NCI-H774 (cell line): ENCODE measurements around the gene LRRC25.
A peak's percentile ranks its signal among the peaks of the same experiment; 100 is the strongest.
"Not testable (repeated sequence)": the region's sequence is repeated elsewhere in the genome, so short reads cannot be mapped to it uniquely, and the experiment has no call there.

Experiments
- DNase-seq: peaks from one replicate; lab custom pipeline; 2025; lab: John Stamatoyannopoulos, UW

LRRC25 gene

GRCh38 chr19:18379803-18380747 is 17.3 kb downstream of the LRRC25 start:
- DNase-seq, result peak; percentile 75

GRCh38 chr19:18377026-18377425 is 20.4 kb downstream of the LRRC25 start:
- DNase-seq, result peak; percentile 82

DNA sequence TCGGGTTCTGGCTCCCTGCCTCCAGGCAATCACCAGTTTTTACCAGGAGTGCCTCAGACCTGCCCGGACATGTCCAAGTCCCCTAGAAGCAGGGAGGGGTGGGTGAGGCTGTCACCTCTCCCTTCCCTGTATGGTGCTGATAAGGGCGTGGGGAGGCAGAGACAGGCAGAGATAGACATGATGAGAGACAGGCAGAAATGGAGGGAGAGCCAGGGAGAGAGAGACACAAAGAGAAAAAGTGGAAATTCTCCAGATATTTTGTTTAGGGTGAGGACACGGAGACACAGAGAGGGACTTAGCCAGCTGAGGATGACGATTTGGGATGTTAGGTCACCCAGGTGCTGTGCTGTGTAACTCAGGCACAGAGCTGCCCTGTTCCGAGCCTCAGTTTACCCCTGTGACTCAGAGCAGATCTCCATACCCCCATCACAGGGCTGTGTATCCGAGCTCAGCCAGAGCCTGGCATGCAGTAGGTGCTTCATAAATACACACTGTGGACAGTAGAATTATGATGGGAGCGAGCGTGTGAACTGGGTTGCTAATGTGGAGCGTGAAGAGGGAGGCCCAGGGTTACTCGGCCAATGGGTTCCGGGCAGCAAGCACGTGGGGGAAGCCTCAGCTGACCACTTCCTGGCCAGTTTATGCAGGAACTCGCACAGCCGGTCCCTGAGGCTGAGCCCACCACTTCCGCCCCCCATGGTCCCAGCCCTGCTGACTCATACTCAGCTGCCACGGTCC is 23.4 kb downstream of the LRRC25 start:
- peak; percentile 19 for DNase-seq

DNA sequence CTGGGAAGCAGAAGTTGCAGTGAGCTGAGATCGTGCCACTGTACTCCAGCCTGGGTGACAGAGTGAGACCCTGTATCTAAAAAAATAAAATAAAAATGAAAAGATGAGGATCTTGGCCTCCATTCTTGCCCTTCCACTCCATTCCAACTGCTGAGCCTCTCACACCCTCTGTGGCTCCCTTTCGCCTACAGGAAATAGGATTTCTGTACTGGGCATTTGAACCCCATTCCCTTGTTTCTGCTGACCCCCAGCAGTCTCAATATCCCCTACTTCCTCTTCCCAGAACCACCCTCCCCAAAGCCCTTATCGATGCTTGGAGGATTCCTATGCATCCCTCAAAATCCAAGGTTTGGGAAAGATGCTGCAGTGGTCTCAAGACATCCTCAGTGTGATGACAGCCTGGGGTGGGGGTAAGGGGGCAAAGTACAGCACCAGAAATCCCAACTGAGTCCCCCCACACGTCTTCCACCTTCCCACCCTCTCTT is 24.0 kb downstream of the LRRC25 start:
- no peak for DNase-seq

GRCh38 chr19:18368504-18369222 is 28.8 kb downstream of the LRRC25 start:
- no peak for DNase-seq

DNA sequence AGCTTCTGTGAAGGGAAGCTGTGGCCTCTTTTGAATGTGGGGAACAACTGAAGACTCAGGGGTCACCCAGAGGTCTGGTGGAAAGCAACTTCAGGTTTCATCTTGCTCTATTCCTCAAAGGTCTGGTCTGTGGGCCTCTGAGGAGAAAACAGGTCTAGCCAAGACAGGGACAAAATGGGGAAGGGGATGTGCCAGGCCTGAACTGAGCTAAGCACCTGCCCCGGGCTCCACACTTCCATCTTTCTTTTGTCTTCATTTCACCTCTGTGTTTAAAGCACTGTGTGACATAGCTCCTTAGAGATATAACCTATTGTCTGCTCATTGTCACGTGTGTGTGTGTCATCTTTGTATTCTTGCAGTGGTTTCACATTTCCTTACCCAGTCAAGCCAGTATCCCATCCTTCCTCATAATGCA is 31.4 kb downstream of the LRRC25 start:
- no peak for DNase-seq

DNA sequence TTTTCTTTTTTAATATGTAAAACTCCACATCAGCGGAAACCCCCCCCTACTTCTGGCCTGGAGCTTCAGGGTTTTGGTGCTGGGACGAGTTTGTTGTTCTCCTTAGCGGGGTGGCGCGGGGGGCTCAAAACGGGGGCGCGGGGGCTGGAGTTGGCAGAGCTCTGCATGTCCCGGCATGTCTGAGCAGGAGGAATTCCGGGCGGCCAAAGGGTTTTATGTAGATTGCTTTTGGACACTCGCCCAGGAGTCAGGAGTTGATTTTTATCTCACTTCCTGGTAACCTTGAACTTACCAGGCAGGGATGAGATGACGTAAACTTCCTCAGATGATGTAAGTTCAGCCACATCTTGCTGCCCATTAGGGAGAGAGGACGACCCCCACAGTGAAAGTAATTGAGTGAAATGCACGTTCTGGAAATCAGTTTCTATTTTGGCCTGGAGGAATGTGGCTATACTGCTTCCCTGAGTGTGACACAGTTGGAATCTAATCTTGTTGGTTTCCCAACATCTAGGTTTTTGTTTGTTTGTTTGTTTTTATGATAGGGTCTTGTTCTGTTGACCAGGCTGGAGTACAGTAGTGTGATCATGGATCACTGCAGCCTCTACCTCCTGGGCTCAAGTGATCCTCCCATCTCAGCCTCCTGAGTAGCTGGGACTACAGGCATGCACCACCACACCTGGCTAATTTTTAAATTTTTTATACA is 32.4 kb downstream of the LRRC25 start:
- peak; percentile 67 for DNase-seq

- DNase-seq, result not testable (repeated sequence)
Observed at GRCh38 chr19:18364277-18364825, 33.1 kb downstream of the LRRC25 start.

DNA sequence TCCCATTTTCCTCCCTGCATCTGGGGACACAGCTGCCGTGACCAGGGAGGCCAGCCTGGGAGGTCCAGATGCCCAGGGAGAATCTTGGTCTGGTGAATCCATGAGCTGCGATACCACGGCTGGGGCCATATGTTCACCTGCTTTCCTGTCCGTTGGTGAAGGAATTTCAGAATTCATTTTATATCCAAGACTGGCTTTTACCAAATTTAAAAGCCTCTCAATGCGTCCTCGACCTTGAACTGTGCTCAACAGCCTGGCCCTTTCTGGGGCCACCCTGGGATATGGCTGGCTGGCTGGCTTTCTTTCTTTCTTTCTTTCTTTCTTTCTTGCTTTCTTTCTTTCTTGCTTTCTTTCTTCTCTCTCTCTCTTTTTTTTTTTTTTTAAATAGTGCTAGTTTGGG is 33.6 kb downstream of the LRRC25 start:
- DNase-seq, result no peak

DNA sequence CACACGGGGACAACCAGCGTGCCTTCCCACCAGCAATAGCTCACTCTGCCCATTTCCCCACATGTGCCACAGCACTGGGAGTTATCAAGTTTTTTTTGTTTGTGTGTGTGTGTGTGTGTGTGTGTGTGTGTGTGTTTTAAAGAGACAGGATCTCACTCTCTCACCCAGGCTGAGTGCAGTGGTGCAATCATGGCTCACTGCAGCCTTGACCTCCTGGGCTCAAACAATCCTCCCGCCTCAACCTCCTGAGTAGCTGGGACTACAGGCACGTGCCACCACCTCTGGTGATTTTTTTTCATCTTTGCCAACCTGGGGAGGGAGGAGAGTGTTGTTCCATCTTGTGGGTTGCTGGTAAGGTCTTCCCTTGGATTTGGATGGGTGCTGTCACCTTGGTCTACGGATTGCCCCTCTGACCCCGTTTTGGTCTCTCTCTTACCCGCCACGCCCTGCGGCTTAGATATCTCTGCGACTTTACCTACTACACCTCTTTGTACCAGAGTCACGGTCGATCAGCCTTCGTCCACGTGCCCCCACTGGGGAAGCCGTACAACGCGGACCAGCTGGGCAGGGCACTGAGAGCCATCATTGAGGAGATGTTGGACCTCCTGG is 34.4 kb downstream of the LRRC25 start:
- DNase-seq, result no peak

- DNase-seq, result no peak
Observed at GRCh38 chr19:18361646-18362045, 35.8 kb downstream of the LRRC25 start.

GRCh38 chr19:18357041-18357440 is 40.4 kb downstream of the LRRC25 start:
- no peak for DNase-seq

DNA sequence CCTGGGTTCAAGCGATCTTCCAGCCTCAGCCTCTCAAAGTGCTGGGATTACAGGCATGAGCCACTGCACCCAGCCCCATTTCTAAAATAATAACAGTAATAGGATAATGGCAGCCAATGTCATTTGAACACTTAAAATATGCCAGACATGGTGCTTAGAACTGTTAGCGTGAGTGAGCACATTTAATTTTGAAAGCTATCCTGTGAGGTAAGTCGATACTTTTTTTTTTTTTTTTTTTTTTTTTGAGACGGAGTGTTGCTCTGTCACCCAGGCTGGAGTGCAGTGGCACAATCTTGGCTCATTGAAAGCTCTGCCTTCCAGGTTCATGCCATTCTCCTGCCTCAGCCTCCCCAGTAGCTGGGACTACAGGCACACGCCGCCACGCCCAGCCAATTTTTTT is 42.7 kb downstream of the LRRC25 start:
- not testable (repeated sequence) for DNase-seq

DNA sequence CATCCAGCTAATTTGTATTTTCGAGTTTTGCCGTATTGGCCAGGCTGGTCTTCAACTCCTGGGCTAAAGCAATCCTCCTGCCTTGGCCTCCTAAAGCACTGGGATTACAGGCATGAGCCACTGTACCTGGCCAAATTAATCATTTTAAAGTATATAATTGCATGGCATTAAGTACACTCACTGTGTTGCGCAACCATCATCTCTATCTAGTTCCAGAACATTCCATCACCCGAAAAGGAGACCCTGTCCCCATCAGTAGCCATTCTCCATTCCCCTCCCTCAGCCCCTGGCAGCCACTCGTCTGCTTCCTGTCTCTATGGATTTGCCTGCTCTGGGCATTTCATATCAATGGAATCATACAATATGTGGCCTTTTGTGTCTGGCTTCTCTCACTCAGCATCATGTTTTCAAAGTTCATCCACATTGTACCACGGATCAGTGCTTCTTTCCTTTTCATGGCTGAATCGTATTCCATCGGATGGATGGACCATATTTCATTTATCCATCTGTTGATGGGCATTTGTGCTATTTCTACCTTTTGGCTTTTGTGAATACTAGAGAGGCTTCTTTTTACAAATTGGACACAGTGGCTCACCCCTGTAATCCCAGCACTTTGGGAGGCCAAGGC is 43.9 kb downstream of the LRRC25 start:
- no peak for DNase-seq

GRCh38 chr19:18351544-18351943 is 45.9 kb downstream of the LRRC25 start:
- no peak for DNase-seq

DNA sequence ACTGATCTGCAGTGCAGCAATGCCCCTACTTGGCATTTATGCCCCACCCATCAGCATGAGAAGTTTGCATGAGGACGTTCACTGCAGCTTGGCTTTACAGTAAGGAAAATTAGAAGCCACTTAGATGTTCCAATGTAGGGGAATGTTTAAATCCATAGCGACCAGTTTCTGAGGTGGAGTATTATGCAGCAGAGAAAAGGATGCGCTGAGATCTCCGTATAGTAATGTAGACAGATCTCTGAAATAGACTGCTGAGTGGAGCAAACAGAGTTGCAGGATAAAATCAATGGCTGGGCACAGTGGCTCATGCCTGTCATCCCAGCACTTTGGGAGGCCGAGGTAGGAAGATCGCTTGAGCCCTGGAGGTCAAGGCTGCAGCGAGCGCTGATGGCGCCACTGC is 46.9 kb downstream of the LRRC25 start:
- DNase-seq, result no peak

- DNase-seq, result peak; percentile 28
Observed at GRCh38 chr19:18349524-18350128, 47.8 kb downstream of the LRRC25 start.

DNA sequence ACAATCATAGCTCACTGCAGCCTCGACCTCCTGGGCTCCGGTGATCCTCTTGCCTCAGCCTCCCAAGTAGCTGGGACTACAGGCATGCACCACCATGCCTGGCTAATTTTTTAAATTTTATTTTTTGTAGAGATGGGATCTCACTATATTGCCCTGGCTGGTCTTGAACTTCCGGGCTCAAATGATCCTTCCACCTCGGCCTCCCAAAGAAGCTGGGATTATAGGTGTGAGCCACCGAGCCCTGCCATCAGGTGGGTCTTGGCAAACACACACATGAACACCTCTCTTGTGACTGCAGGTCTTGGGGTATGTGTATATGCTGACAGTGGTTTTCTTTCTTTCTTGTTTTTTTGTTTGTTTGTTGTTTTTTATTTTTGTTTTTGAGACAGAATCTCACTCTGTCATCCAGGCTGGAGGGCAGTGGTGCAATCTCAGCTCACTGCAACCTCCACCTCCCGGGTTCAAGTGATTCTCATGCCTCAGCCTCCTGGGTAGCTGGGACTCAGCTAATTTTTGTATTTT is 48.5 kb downstream of the LRRC25 start:
- not testable (repeated sequence) for DNase-seq

- DNase-seq, result no peak
Observed at GRCh38 chr19:18348171-18348570, 49.3 kb downstream of the LRRC25 start.

- no peak for DNase-seq
Observed at GRCh38 chr19:18346091-18346490, 51.3 kb downstream of the LRRC25 start.
